Spinal cord (tissue), 10 donors: Measurements from ENCODE around the gene IVD. TPM values are rescaled to one million over a fixed set of nuclear protein-coding genes. Genes with fewer than 3 reads are reported as not detected.

Source experiments
- DNase-seq, 6 donors: peaks; one replicate each; pipeline versions ENCODE4 v3.0.0 to v3.0.0-alpha.2; 2013 to 2015; ENCODE audit warnings: low spot score in 6 of 6, low read depth in 4 of 6
- H3K27ac ChIP-seq: one replicate; pipeline ENCODE4 v1.5.1; 2013; ENCODE audit warnings: low read depth, low read length, control low read depth
- H3K27me3 ChIP-seq: one replicate; pipeline ENCODE4 v1.6.1; 2013; ENCODE audit warnings: low read length; ENCODE audit not compliant: control insufficient read depth, insufficient read depth
- H3K36me3 ChIP-seq: one replicate; pipeline ENCODE4 v1.6.1; 2013; ENCODE audit warnings: low read length; ENCODE audit not compliant: control insufficient read depth, insufficient read depth
- H3K4me1 ChIP-seq: one replicate; pipeline ENCODE4 v1.6.1; 2013; ENCODE audit warnings: low read length; ENCODE audit not compliant: control insufficient read depth, insufficient read depth
- H3K4me3 ChIP-seq: one replicate; pipeline ENCODE4 v1.5.1; 2013; ENCODE audit warnings: low read depth, low read length, control low read depth
- H3K9me3 ChIP-seq: one replicate; pipeline ENCODE4 v1.6.1; 2013; ENCODE audit warnings: low read length; ENCODE audit not compliant: control insufficient read depth, insufficient read depth
- WGBS: methylation state at CpG from one replicate; pipeline ENCODE4 v1.1.5; 2013; ENCODE audit warnings: missing lambda C conversion rate; ENCODE audit not compliant: insufficient coverage; 5-methylcytosine and 5-hydroxymethylcytosine counted together
- polyA plus RNA-seq, 2 donors: library from polyadenylated mRNA; unstranded; fragments of 120-200 nt; gene quantifications; one replicate each; pipeline ENCODE4 v1.2.1, GENCODE V29; 2013; ENCODE audit not compliant: insufficient read length in 2 of 2
- total RNA-seq, 2 donors: library from RNA; depleted of rRNA in 1 of 2; stranded (reverse); fragments of 120-200 nt in 1 of 2; fragments of >200 nt in 1 of 2; gene quantifications; one replicate each; pipeline versions ENCODE4 v1.2.3 to v1.2.4, GENCODE V29; 2013 to 2014
- donor health status: healthy.

The IVD gene
- total and polyA plus RNA-seq, 4 donors: 45.5 to 105 (median 63.8) TPM

GRCh38 chr15:40470423-40471104, 65.0 kb downstream of the IVD start, which contains the start of gene CHST14:
Gene CHST14 (plus strand): TSS chr15:40470984. CDS start chr15:40471214, 230 bp downstream.
- Histone ChIP-seq H3K9me3 (no peaks in the 10 kb centered on the region), H3K36me3 (peaks cover 30% of the 10 kb centered on the region), H3K4me3 (peak within 1 kb of the TSS; percentile 66), H3K27me3 (no peaks in the 10 kb centered on the region), H3K4me1 (peaks cover 24% of the 10 kb centered on the region), H3K27ac (peak within 1 kb of the TSS; percentile 88)
- under 1% methylated on average over 46 of the region's 52 CpGs for WGBS
- peak in 5 of 6 donors; percentile 35 to 90 (median 62) for DNase-seq

Other genes starting within 250 kb of the IVD start
- gene BUB1B, start 244.7 kb upstream of the IVD start, total RNA-seq: 10 to 100 TPM; 24.0 to 26.5 TPM
- 10 to 100 TPM; 16.2 to 17.1 TPM for gene BUB1B, start 244.7 kb upstream of the IVD start, polyA plus RNA-seq
- gene PAK6, start 166.7 kb upstream of the IVD start, total RNA-seq: 1 to 10 TPM; 4.4 to 5.0 TPM
- 10 to 100 TPM; 25.6 to 25.7 TPM for gene PAK6, start 166.7 kb upstream of the IVD start, polyA plus RNA-seq
- under 1 TPM in 1 of 2 donors, not detected in 1; 0.28 TPM for gene ANKRD63, start 122.7 kb upstream of the IVD start, total RNA-seq
- under 1 TPM; 0.14 to 0.30 TPM for gene ANKRD63, start 122.7 kb upstream of the IVD start, polyA plus RNA-seq
- gene PLCB2, start 97.9 kb upstream of the IVD start, total RNA-seq: 10 to 100 TPM in 1 of 2 donors, 1 to 10 TPM in 1; 7.6 to 12.0 TPM
- gene PLCB2, start 97.9 kb upstream of the IVD start, polyA plus RNA-seq: 10 to 100 TPM; 21.0 to 21.8 TPM
- gene INAFM2, start 82.1 kb upstream of the IVD start, total RNA-seq: 10 to 100 TPM; 17.0 to 20.6 TPM
- gene INAFM2, start 82.1 kb upstream of the IVD start, polyA plus RNA-seq: 10 to 100 TPM; 26.1 to 29.6 TPM
- 1 to 10 TPM; 1.8 to 3.0 TPM for gene CCDC9B, start 64.9 kb upstream of the IVD start, total RNA-seq
- gene CCDC9B, start 64.9 kb upstream of the IVD start, polyA plus RNA-seq: 1 to 10 TPM; 5.8 to 7.5 TPM
- gene PHGR1, start 54.8 kb upstream of the IVD start, total RNA-seq: not detected
- gene PHGR1, start 54.8 kb upstream of the IVD start, polyA plus RNA-seq: not detected
- 10 to 100 TPM in 1 of 2 donors, 1 to 10 TPM in 1; 7.8 to 13.3 TPM for gene DISP2, start 47.6 kb upstream of the IVD start, total RNA-seq
- gene DISP2, start 47.6 kb upstream of the IVD start, polyA plus RNA-seq: 10 to 100 TPM; 28.6 to 43.8 TPM
- gene KNSTRN, start 23.1 kb upstream of the IVD start, total RNA-seq: 10 to 100 TPM; 30.1 to 30.9 TPM
- gene KNSTRN, start 23.1 kb upstream of the IVD start, polyA plus RNA-seq: 10 to 100 TPM; 33.9 to 36.2 TPM
- 10 to 100 TPM in 1 of 2 donors, 1 to 10 TPM in 1; 6.2 to 14.7 TPM for gene BAHD1, start 35.2 kb downstream of the IVD start, total RNA-seq
- 10 to 100 TPM; 22.8 to 25.3 TPM for gene BAHD1, start 35.2 kb downstream of the IVD start, polyA plus RNA-seq
- gene CHST14, start 65.2 kb downstream of the IVD start, total RNA-seq: 10 to 100 TPM in 1 of 2 donors, 1 to 10 TPM in 1; 5.4 to 16.6 TPM
- gene CHST14, start 65.2 kb downstream of the IVD start, polyA plus RNA-seq: 10 to 100 TPM; 20.0 to 21.9 TPM
- gene CCDC32, start 159.2 kb downstream of the IVD start, total RNA-seq: 10 to 100 TPM; 19.7 to 23.7 TPM
- 10 to 100 TPM; 29.9 to 31.6 TPM for gene CCDC32, start 159.2 kb downstream of the IVD start, polyA plus RNA-seq
- 10 to 100 TPM in 1 of 2 donors, 1 to 10 TPM in 1; 8.2 to 11.4 TPM for gene RPUSD2, start 163.5 kb downstream of the IVD start, total RNA-seq
- gene RPUSD2, start 163.5 kb downstream of the IVD start, polyA plus RNA-seq: 10 to 100 TPM; 11.3 to 12.0 TPM
- 10 to 100 TPM; 11.2 to 13.7 TPM for gene KNL1, start 188.5 kb downstream of the IVD start, total RNA-seq
- gene KNL1, start 188.5 kb downstream of the IVD start, polyA plus RNA-seq: 1 to 10 TPM; 8.7 to 9.7 TPM